GM12801 (cell line): ENCODE results near the gene RIT2.

Experiments
- TF ChIP-seq, protein P1 (sequence below): IDR thresholded peaks from one replicate; pipeline ENCODE4 v1.5.1; 2011; ENCODE audit warnings: control low read depth; ENCODE audit not compliant: insufficient read length; ENCODE audit errors: extremely low read depth

RIT2 gene

DNA sequence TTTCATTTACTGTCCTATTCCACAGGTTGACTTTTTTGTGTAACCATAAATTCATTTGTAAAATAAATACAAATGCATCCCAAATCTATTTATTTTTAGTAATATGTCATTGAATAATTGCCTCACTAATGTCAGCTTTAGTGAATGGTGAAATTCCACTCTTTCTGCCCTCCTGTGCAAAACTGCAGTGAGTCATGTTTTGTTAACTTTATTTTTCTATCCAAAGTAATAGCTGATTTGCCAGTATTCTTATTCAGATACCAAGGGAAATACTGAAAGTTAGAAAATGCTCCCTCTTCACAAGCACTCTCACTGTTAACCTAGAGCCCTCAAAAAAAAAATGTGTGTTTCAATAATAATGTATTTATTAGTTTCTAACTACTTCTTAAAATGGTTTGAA is 322.8 kb downstream of the RIT2 start:
- TF ChIP-seq, protein P1, sequence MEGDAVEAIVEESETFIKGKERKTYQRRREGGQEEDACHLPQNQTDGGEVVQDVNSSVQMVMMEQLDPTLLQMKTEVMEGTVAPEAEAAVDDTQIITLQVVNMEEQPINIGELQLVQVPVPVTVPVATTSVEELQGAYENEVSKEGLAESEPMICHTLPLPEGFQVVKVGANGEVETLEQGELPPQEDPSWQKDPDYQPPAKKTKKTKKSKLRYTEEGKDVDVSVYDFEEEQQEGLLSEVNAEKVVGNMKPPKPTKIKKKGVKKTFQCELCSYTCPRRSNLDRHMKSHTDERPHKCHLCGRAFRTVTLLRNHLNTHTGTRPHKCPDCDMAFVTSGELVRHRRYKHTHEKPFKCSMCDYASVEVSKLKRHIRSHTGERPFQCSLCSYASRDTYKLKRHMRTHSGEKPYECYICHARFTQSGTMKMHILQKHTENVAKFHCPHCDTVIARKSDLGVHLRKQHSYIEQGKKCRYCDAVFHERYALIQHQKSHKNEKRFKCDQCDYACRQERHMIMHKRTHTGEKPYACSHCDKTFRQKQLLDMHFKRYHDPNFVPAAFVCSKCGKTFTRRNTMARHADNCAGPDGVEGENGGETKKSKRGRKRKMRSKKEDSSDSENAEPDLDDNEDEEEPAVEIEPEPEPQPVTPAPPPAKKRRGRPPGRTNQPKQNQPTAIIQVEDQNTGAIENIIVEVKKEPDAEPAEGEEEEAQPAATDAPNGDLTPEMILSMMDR, result no peak

DNA sequence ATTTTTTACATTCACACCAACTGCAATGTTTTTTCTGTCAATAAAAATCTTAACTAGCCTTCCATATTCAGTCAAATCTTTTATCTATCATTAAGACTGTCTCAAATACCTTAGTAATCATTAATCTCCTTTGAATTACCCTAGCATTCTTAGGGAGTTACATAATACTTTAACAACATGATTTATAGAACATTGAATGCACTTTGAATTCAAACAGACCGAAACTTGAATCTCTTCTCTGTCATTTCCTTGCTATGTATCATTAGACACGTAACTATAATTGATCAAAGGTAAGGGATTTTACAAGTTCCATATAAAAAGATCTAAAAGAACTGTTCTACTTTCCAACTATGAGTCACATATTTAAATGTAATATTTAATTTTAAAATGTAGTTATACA is 330.9 kb downstream of the RIT2 start:
- TF ChIP-seq, protein P1, result no peak

DNA sequence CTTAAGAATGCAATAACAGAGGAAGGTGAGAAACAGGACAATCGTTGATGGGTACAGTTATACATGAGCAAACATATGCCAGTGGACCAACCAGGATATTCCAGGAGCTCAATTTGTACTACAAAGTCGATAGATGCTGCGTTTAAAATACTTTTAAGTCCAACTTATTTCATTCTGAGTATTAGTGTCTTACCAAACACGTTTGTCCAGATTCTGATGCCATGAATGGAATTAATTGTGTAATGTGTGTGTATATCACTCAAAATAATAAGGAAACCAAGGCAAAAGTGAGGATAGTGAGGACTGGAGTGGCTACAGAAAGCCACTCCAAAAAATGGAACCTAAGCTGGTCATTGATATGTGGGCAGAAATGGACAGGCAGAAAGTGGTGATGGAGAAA is 332.6 kb downstream of the RIT2 start:
- TF ChIP-seq, protein P1, result no peak

DNA sequence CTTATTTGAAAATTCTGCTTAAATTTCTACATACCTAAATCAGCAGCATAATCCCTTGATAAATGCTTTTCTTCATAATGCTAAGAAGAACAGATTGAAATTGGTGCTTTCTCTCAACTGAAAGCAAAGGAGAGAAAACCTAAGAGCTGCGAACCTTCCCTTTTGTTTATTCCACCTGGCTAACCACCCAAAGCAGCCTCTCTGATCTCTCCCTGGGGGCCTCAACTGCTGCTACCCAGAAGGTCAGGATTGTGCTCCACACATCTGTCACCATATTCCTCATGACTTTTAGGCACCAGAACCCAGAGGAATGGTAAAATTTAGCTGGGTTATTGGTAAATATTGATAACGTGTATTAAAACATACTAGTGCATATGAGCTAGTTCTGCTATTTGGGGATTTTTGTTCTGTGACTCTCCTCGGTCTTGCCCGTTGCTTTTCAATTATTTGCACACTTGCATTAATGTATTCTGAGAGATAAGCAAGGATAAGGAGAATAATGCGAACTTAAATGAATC is 334.1 kb downstream of the RIT2 start:
- TF ChIP-seq, protein P1, result no peak

DNA sequence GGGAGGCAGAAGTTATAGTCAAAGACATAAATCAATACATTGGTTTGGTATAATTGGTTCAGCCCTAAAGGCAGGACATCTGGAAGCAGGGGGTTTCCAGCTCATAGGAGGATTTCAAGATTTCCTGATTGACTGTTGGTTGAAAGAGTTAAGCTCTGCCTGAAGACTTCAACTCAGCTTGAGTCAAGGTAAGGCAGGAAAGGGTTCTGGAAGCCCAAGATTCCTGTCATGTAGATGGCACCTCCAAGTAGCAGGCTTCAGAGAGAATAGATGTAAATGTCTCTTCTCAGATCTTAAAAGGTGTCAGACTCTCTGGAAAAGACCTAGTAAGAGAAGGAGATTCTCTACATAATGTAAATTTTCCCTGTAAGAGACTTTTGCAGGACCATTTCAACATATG is 335.3 kb downstream of the RIT2 start:
- TF ChIP-seq, protein P1, result no peak

DNA sequence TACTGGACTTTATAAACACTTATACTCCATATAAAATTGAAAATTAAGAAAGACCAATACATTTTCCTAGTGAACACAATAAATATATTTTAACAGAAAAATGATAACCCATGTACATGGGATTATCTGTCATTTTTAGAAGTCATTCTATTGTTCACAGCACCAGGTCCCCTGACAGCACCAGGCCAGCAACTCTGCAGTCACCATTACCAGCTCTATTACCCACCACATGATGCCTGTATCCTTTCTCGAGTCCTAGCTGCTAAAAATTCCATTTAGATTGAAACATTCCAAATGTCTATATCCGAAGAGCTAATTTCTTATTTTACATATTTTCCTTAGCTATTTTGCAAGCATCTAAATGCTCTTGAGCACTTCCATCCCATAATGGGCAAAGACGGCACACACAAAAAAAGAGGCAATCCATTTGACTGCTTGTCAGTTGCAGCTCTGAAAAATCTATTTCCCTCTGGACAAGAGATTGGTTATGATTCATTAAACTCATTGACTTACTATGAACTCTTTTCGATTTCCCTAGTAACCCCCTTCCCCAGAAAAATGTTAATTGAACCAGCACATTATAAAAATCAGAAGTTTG is 336.9 kb downstream of the RIT2 start:
- TF ChIP-seq, protein P1, result no peak

DNA sequence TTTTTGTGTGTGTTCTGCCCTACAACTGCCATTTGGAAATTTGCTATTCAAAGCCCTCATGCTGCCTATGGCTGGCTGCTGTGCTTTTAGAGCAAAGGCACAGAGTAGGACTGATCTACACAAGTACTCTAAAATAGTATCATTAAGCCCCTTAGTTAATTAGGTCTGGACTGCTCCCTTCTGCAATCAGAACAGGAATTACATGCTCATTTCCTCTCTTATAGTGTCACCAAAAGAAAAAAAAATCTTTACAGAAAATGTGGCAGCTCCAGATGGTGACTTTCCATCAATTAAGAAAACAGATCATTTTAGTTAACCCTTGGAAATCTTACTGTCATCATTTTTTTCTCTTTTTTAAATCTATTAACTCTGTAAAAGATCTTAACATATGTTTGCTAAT is 337.5 kb downstream of the RIT2 start:
- TF ChIP-seq, protein P1, result no peak
